GM21737 (cell line): ENCODE results near the gene AP3D1.

Experiments
- ATAC-seq: cut with Tn5 transposase; IDR thresholded peaks from one replicate; pipeline ENCODE4 v1.9.1; 2021; ENCODE audit warnings: mild to moderate bottlenecking, moderate library complexity; ENCODE audit not compliant: unreplicated experiment

The AP3D1 gene

DNA sequence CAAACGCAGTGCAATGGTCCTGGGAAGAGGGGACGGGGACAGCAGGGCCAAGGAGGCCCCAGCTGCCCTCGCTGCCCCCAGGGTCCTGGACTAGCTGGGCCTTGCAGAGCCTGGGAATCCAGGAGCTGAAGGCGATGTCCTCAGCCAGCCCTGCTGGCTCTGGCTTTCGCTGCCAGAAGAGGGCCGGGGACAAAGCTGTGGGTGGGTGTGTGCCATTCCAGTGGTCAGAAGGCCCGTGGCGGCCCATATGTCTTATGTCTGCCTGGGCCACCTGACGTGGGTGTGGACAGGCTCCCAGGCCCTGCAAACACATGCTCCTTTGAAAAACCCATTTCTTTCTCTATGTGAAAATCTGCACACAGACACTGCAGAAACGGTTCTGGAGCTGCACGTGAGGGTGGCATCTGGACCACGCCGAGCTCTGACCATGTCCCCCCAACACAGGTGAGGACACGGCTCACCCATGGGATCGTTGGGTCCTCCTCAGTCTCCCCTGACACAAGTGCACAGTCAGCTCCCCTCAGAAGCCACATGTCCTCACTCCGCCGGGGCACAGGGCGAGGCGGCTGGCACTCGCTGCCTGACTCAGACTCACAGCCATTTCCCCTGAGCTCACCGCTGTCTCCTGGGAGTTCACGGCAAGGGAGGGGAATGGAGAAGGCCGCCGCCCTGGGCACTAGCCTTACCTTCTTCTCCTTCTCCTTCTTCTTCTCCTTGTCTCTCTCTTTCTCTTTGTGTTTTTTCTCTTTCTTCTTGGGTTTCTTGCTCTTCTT, 37.7 kb downstream of the AP3D1 start:
- no peak for ATAC-seq

DNA sequence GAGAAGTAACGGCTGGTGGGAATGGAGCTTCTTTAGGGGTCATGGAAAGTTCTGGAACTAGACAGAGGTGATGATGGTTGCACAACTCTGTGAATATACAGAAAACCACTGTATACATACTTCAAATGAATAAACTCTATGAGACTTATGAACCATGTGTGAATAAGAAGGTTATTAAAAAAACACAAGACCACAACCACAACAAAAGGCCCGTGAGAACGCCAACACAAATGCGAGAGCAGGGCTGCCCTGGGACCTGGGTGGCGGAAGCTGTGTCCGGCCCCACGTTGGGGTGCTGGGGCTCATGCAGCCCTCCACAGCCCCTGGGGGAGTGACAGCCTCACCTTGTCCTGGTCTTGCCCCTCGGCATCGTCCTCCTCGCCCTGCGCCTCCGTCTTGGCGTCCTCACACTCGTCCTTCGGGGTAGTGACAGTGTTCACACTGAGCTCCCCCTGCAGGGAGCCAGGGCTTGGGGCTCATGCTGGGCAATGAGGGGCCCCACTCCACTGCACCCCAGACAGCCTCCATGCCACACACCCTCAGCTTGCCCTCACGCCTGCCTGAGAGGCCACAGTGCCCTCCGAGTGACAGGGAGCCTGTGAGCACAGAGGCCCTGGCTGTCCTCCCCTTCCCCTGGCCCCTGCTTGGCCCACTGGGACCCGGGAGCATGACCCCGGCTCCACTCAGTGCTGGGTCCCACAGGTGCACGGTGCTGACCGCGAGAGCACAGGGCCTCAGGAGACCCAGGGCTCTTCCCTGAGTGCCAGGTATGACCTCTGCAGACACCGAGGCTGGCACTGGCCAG, 38.6 kb downstream of the AP3D1 start:
- no peak for ATAC-seq

DNA sequence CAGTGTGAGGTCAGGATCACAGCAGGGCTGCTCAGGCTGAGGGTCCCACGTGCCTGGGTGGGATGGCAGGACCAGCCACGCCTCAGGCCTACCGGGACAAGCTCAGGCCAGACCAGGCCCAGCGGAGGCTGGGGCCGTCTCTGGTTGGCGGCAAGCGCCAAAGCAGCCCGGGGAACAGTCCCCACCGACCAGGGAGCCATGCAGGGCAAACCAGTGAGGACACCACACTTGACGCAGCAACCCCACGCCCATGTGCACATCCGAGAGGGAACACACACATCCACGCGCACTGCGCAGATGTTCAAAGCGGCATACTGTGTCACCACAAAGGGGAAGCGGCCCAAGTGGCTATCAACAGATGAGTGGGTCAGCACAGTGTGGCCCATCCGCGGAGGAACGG, 39.5 kb downstream of the AP3D1 start:
- ATAC-seq = no peak

DNA sequence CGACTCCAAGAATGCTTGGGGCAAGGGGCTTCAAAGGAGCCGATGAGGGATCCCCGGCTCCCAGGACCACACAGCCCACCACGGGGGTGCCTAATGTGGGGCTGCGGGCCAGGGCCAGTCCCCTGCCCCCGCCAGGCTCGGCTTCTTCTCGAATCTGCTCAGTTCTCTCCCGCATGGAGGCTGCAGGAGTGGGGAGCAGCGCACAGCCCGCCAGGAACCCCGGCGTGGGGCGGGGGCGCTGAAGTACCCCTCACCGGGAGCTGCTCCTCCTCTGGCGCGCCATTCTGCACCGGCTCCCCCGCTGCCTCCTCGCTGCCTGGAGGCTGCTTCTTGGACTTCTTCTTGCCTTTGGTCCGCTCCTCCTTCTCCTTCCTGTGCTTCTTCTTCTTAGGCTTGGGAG, 39.9 kb downstream of the AP3D1 start:
- no peak for ATAC-seq

DNA sequence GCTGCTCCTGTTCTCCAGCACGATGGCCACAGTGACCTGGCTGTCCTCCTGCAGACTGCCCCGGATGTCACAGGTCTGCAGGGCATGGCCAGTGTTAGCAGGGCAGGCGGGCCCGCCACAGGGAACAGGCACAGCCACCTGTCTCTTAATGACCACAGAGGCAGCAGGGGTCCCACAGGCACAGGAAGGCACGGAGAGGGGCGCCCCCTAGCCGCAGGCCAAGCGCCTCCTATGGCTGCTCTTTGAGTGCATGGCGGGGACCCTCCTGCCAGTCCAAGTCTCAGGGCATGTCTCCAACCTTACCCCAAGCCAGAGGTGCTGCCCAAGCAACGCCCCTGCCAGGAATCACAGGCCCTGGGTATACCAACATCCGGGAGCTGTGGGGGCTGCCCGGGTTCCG, 40.5 kb downstream of the AP3D1 start:
- no peak for ATAC-seq

DNA sequence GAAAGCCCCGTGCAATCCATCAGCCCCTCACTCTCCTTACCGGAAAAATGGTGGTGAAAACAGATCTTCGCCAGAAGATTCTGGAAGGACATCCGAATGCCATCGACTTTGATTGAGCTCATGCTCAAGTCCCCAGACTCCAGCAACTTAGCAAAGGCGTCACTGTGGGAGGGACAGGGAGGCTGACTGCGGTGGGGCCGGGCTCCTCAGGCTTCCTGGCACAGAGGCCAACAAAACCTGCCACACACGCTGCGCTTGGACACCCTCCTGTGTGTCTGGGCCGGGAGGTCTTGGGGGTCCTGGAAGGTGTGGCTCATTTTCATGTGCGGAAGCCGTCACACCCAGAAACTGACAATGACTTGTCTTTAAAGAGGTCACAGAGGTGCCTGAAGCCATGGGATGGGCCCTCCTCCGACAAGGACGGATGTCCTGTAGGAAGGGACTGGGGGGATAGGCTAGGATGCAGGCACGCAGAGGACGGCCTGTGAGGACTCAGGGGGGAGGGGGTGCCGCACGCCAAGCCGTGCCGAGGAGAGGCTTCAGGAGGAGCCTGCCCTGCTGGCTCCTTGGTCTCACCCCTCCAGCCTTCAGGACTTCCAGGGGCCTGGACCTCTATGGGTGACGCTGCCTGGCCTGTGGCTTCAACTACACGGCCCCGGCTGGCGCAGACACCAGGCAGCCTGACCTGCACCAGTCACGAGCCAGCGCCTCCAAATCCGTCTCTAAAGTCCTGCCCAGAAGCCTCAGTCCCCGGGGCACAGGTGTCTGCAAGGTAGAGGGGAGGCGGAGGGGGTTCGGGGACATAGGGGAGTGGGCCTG, 42.1 kb downstream of the AP3D1 start:
- no peak for ATAC-seq

DNA sequence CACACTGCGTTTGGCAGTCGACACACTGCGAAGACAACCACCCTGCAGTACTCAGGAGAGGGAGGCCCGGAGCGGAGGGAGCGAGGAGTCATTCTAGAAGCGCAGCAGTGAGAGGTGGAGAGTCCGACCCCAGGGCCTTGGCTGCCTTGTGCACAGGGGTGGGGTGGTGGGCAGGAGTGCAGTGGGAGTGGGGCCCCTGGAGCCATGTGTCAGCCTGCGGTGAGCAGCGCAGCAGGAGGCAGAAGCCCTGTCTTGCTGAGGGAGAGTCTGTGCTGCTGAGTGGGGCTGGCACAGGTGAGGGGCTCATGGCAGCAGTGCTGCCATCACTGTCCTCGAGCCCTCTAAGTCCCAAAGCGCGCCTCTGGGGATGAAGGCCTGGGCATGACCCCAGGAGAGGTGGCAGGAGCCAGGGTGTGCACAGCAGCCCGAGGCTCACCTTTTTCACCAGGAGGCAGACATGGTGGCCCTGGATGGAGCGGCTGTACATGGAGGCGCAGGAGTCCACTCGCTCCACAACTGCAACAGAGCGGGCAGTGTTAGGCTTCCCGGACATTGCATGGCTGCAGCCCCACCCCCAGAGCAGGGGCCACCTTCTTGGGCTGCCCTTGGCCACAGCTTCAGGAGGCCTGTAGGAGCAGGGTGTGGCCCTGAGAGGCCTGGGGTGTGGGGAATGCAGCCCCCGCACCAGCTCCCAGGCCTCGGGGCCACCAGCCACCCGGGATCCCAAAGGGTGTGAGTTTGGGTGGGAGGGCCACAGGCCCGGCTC, 42.9 kb downstream of the AP3D1 start:
- ATAC-seq = no peak

DNA sequence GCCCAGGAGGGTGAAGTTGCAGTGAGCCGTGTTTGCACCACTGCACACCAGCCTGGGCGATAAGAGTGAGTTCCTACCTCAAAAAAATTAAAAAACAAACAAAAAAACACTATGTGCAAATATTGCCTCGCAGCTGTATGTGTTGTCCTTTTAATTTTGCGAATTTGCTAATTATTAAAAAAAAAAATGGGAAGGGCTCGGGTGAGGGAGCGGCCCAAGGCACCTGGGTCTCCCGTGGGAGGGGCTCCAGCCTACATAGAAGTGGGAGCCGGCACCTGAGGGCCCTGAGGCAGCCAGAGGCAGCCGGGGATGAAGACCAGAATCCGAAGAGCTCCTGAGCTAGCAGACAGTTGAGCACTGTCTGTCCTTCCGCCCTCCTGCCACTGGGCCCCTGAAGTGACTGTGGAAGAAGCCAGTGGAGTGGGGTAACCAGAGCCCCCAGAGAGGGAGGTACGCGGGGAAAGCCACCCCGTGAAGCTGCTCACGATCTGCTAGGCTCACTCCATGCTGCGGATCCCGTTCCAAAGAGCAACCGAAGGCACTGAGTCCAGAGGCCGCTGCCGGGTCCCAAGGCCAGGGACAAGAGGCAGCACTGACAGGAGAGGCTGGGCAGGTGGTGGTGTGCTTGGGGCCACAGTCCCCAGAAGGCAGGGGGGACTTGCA, 48.2 kb downstream of the AP3D1 start:
- ATAC-seq = no peak

DNA sequence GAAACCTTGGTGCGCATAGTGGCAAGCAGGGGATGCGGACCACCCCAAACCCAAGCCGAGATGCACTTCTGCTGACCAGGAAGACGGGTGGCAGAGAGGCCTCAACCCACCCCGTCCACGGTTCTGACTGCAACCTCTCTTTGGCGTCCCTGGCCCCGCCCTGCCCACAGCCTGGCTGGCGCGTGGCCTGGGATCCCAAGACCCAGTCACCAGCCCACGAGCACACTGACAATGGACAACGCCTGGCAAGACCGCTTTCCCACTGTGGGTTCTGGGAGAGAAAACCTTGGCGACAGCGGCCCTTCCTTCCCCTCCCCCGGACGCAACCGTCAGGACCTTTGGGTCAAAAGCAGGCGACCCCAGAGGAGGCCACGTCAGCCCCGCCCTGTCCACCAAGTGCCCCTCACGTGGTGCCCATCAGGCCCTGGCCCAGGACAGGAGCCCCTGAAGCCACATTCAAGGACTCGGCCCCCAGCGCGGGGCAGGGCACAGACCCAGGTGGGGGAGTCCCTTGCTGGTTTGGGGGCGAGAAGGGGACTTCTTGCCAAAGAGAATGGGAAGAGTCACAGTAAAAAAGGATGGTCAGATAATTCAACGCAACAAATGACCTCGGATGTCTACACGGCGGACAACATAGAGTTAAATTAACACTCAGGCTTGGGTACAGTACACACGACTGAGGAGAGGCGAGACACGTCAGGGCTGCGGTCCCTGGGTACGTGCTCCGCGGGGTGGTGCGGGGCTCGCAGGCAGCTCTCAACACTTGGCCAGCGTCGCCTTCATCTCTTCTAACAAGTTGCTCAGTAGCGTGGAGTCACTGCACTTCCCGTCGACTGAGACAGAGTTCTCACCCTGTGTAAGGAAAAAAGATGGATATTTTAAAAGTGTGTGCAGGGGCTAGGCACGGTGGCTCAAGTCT, 49.7 kb downstream of the AP3D1 start:
- no peak for ATAC-seq

DNA sequence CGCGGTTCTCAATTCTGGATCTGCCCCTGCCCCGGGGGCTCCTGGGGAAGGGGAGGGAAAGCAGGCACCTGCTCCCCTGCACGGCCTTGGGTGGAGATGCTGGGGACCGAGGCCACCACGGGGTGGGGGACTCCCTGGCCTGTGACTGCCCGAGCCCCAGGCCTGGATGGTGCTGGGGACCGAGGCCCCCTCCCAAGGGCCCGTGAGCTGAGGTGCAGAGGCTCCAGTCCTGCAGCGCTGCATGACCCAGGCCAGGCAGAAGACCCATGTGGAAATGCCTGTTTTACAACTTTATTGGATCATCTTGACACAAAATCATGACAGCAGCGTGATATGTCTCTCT, 50.7 kb downstream of the AP3D1 start:
- no peak for ATAC-seq

DNA sequence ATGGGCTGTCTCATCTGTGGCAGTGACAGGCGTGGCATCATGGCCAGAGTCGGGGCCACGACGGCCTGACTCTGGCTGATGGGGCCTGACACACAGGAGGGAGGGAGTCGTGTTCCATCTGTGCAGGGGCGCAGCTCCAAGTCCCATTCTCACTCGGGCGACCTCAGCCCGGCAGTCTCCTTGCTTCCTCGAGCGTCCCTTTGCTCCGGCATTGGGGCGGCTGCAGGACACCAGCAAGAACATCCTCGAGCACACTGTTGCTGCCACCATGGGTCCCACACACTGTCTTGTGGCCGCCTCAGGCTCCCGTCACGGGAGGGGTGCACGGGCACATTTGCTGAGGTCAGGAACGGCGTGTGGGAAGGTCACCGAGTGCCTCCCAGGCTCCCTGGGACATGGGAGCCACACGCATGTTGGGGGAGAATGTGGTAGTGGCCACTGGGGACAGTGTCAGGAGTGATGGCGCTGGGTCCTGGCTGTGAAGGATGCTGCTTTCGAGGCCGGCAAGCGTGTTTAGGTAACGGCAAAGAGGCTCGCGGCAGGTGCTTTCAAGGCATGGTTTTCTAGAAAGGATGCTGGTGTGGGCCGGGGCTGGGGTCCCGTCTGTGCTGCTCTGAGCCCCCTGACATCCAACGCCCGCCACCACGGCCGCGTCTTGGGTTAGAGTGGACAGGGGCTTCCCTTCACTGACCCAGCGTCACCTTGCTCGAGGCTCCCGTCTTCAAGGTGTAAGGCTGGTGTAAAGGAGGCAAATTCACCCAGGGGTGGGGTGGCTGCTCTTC, 51.2 kb downstream of the AP3D1 start:
- no peak for ATAC-seq

DNA sequence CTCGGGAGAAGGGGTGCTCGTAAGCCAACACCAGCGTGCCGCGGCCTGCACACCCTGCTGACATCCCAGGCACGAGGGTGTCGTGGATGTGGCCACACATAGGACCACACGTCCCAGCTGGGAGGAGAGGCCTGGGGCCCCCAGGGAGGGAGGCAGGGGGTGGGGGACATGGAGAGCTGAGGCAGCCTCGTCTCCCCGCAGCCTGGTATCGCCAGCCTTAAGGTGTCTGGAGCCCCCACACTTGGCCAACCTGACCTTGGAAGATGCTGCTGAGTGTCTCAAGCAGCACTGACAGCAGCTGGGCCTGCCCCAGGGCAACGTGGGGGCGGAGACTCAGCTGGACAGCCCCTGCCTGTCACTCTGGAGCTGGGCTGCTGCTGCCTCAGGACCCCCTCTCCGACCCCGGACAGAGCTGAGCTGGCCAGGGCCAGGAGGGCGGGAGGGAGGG, 52.3 kb downstream of the AP3D1 start:
- ATAC-seq = no peak

DNA sequence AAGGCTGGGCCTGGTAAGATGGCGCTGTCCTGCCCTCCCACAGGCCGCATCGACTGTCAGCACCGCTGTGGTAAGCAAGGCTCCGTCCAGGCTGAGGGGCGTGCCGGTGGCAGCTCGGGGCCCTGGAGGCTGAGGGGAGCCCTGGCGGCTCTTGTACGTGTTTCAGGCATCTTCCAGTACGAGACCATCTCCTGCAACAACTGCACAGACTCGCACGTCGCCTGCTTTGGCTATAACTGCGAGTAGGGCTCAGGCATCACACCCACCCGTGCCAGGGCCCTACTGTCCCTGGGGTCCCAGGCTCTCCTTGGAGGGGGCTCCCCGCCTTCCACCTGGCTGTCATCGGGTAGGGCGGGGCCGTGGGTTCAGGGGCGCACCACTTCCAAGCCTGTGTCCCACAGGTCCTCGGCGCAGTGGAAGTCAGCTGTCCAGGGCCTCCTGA, 53.5 kb downstream of the AP3D1 start:
- no peak for ATAC-seq

DNA sequence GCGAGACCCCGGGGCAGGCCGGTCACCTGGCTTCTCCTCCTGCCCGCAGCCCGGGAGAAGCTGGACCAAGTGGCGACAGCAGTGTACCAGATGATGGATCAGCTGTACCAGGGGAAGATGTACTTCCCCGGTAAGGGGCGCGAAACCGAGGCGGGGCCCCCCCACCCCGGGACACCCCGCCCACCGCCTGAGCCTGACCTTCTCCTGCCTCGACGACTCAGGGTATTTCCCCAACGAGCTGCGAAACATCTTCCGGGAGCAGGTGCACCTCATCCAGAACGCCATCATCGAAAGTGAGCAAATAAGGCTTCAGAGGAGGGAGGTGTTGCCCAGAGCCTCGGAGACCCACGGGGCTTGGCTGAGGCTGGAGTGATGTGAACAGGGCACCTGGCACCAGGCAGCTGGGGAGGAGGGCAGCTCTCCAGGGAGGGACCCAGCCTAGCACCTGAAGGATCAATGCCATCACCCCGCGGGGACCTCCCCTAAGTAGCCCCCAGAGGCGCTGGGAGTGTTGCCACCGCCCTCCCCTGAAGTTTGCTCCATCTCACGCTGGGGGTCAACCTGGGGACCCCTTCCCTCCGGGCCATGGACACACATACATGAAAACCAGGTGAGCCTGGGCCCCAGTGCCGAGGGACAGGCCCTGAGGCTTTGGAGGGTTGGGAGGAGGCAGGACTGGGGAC, 54.0 kb downstream of the AP3D1 start:
- ATAC-seq = peak; percentile 2

DNA sequence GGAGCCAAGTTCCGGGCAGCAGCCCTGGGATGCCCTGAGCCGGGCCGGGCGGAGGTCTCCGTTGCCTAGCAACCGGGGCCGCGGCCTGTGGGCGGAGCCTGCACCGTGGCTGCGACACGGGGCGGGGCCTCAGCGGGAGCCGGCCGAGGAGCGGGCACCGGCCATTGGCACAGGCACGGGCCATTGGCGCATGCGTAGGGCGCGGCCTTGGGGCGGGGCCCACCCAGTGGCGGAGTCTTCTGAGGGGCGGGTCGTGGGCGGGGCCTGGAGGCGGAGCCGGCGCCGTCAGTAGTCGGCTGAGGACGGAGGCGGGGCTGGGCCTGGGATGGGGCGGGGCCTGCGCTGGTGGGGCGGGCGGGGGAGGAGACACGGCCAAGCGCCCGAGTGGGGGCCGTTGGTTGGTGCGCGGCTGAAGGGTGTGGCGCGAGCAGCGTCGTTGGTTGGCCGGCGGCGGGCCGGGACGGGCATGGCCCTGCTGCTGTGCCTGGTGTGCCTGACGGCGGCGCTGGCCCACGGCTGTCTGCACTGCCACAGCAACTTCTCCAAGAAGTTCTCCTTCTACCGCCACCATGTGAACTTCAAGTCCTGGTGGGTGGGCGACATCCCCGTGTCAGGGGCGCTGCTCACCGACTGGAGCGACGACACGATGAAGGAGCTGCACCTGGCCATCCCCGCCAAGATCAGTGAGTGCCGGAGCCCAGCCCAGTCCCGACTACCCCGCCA, 54.7 kb downstream of the AP3D1 start, which contains the start of gene IZUMO4:
IZUMO4 (plus strand) TSS at position 436 of the 723 bp plus-strand sequence; CDS start at position 467, 31 bp downstream.
- ATAC-seq = peak; percentile 55

DNA sequence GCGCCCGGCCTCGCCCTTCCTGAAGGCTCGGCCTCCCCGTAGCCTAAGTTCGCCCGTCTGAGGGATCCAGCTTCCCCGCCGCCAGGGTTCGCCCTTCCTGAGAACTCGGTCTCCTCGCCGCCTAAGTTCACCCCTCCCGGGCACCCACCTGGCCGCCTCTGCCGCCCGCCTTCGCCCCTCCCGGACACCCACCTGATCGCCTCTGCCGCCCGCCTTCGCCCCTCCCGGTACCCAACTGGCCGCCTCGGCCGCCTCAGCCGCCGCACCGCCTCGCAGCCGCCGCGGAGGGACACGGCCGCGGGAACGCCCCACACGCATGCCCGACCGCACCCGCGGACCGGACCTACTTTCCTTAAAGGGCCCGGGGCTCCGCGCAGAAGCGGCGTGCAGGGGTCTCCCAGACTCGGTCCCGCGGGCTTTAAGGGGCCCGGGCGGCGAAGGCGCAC, 55.3 kb downstream of the AP3D1 start, which contains the start of gene MOB3A:
MOB3A (minus strand) TSS at position 293 of the 446 bp plus-strand sequence. CDS start 17,766 bp downstream, outside the sequence.
- ATAC-seq = peak; percentile 34
